ENCODE data around the gene ZC3H12C.
A peak's percentile ranks its signal among the peaks of the same experiment; 100 is the strongest.

Gene ZC3H12C

DNA sequence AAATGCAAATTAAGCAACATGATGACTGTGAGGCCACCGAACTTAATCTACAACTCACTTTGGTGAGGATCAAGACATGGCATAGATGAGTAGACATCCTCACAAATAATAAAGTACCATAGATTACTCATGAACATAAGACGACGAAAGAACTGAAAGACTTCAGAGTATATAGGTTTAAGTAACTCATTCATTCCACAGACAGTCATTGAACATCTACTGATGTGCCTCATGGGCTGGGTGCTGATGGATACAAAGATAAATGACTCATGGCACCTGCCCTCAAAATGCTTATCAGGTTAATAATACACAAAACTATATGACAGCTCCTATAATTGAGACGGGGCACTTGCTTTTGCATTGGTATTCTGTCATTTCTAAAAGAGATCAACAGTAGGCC is 63.3 kb downstream of the ZC3H12C start:
- no peak for DNase-seq

GRCh38 chr11:110158317-110159200 is 65.4 kb downstream of the ZC3H12C start:
- no peak for DNase-seq

DNA sequence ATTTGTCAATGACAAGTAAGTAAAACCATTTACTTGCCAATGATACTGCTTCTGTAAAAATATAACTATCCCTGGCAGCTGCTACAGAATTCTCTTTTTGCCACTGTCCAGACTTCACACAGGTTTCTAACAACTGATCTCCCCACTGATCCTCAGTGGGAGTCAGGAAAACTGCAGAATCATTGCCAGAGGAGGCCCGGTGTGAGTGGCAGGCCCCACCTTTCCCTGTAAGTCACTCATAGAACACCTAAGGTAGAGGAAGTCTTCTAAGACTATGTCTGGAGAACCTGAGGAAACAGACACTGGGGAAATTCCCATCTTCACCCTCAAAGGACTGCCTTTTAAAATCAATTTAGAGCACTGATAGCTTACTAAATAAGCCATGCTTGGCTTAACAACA is 66.3 kb downstream of the ZC3H12C start:
- no peak for DNase-seq

- DNase-seq, result no peak
Observed at GRCh38 chr11:110160016-110160415, 66.8 kb downstream of the ZC3H12C start.

DNA sequence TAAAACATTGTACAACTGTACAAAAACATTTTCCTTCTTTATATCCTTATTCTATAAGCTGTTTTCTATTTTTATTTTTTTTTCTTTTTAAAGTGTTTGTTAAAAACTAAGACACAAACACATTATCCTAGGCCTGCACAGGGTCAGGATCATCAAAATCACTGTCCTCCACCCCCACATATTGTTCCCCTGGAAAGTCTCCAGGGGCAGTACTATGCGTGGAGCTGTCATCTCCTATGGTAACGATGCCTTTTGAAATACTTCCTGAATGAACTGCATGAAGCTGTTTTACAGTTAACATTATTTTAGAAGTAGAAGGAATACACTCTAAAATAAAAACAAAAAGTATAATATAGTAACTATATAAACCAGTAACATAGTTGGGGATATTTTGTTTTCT is 67.2 kb downstream of the ZC3H12C start:
- no peak for DNase-seq

- DNase-seq, result no peak
Observed at GRCh38 chr11:110161061-110161460, 67.9 kb downstream of the ZC3H12C start.

- DNase-seq, result no peak
Observed at GRCh38 chr11:110162216-110162615, 69.0 kb downstream of the ZC3H12C start.

GRCh38 chr11:110165039-110165925 is 72.1 kb downstream of the ZC3H12C start:
- no peak for DNase-seq

- DNase-seq, result no peak
Observed at GRCh38 chr11:110168033-110168803, 75.0 kb downstream of the ZC3H12C start.

- DNase-seq, result no peak
Observed at GRCh38 chr11:110169738-110170137, 76.5 kb downstream of the ZC3H12C start.

- DNase-seq, result no peak
Observed at GRCh38 chr11:110172468-110173065, 79.4 kb downstream of the ZC3H12C start.

DNA sequence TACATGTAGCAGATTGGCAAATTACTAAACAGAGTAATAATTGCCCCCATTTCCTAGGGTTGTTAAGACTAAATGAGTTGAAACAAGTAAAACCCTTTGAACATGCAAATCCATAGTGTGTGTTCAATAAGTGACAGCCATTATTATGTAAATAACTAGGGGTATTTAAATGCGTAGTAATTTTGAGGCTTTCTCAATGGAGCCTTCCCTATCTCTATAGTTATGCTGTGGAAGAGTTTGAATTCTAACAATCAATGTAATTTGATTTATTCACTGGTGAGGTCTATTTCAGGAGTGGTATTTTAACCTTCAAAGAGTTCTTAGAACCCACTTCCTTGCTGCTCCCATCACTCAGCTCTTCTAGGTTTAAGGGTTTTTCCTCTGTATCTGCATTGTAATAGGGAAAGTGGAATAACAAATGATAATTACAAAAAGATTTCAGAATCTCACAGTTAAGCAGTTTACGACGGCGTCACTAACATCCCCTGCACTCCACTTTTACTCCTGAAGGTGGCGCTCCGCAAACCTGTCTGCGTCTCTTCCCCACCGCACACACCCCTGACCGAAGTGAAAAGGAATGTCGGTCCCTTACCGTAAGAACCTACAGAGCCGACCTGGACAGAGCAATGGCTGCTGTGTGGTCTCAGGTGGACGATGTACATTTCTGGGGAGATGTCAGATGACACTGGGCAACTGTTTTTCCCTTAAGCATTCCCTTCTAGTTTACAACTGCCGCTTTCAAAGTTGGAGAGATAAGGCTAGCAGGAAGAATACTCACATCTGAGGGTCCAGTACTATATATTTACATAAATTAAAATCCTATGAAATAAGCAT is 80.8 kb downstream of the ZC3H12C start:
- DNase-seq, result peak; percentile 5

DNA sequence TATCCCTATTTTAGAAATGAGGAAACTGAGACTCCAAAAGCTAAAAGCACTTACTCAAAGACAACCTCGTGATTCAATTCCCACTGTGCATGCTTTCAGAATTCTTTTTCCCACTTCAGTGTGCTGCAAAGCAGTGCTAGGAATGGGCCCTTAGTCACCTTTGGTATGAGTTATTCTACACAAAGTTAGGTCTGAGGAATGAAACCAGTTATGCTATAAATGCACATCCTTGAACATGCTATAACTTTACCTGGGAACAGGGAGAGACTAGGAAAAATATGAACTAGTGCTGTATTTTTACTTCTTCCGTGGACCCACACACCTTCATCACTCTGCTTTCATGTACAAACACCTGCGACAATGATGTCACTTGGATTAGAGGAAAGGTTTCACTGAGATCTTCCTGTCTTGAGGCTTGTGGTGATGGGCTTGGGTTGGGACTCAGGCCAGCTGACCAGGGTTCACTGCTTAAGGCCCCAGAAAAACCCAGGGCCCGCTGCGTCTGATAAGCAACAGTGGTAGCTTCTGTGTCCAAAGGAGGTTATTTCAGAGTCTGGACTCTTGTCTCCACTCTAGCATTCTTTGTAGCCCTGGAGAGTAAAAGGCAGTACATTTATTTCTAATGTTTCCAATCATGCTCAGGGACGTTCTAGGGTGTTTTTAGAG is 81.6 kb downstream of the ZC3H12C start:
- DNase-seq, result no peak

GRCh38 chr11:110176366-110177085 is 83.3 kb downstream of the ZC3H12C start:
- DNase-seq, result no peak

DNA sequence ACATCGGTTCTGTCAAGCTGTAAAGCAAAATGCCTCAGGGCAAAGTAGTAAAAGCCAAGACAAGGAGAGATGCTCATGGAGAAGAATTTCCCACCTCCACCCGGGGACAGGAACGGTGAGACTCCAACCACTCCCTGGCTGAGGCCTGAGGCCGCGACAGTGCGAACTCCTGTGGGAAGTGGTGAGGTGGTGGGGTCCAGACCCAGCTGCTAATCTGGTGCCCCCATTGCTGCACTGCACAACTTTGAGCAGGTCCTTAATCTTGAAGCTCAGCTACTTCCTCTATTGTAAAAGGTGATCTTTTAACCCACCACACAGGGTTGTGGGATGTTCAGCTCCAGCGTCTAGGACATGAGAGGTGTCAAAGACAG is 83.9 kb downstream of the ZC3H12C start:
- DNase-seq, result no peak

- DNase-seq, result no peak
Observed at GRCh38 chr11:110179064-110179463, 85.9 kb downstream of the ZC3H12C start.

DNA sequence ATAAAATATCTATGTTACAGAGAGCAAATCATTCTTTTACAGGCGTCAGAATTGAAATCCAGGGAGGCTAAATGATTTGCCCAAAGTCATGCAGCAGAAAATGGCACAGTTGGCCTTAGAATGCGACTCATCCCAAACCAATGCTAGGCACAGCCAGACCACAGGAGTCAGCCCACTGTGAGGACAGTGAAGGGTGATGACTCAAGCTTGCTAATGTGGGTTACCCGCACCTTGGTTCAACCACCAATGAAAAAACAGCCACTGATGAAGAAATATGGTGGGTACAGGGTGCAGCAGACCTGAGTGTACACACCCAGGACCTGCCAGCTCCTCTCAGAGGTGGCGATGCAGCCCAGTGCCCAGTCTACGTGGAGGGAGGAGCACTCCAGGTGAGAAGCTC is 89.7 kb downstream of the ZC3H12C start:
- DNase-seq, result no peak

- DNase-seq, result no peak
Observed at GRCh38 chr11:110184456-110184855, 91.3 kb downstream of the ZC3H12C start.

- DNase-seq, result peak; percentile 6
Observed at GRCh38 chr11:110185121-110185591, 92.0 kb downstream of the ZC3H12C start.

DNA sequence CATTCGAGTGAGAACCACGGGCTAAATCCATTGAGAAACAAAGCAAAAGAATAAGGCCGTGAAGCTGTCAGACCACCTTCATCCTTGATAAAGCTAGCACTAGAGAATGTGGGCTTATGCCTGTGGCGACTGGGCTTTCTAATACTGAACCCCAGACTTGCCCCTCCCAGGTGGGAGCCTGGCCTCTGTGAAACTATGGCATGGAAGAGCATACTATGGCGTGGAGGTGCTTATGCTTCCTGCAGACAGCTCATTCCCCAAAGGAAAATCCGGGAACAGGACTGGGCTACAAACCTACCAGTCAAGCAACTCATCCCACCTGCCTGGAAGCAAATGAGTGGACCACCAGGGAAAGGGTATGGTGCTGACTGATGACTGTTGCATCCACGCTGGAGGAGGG is 92.4 kb downstream of the ZC3H12C start:
- DNase-seq, result no peak

All from NCI-H146 (cell line).